ENCODE results near the gene AHCYL2. TPM values are rescaled to one million over a fixed set of nuclear protein-coding genes. Genes with fewer than 3 reads are reported as not detected.

The AHCYL2 gene
- 100 to 1,000 TPM in 1 of 2 donors, 10 to 100 TPM in 1; 75.9 to 138 TPM for total RNA-seq
- polyA plus RNA-seq (ENCODE audit: insufficient read length in 2 of 2) = 10 to 100 TPM; 44.6 to 62.0 TPM
- long read RNA-seq, donor 1, full-length matches to known transcripts = 6 of 40 reads
- long read RNA-seq, donor 1, partial matches to known transcripts = 34 of 40 reads
- long read RNA-seq, donor 1, other reads (novel, unspliced or antisense) = 0 of 40 reads
- long read RNA-seq, donor 2, full-length matches to known transcripts = 5 of 5 reads
- long read RNA-seq, donor 2, partial matches to known transcripts = 0 of 5 reads
- long read RNA-seq, donor 2, other reads (novel, unspliced or antisense) = 0 of 5 reads
- long read RNA-seq, donor 3, full-length matches to known transcripts = 1 of 1 reads
- long read RNA-seq, donor 3, partial matches to known transcripts = 0 of 1 reads
- long read RNA-seq, donor 3, other reads (novel, unspliced or antisense) = 0 of 1 reads
- long read RNA-seq, donor 4, full-length matches to known transcripts = 5 of 150 reads
- long read RNA-seq, donor 4, partial matches to known transcripts = 145 of 150 reads
- long read RNA-seq, donor 4, other reads (novel, unspliced or antisense) = 0 of 150 reads

DNA sequence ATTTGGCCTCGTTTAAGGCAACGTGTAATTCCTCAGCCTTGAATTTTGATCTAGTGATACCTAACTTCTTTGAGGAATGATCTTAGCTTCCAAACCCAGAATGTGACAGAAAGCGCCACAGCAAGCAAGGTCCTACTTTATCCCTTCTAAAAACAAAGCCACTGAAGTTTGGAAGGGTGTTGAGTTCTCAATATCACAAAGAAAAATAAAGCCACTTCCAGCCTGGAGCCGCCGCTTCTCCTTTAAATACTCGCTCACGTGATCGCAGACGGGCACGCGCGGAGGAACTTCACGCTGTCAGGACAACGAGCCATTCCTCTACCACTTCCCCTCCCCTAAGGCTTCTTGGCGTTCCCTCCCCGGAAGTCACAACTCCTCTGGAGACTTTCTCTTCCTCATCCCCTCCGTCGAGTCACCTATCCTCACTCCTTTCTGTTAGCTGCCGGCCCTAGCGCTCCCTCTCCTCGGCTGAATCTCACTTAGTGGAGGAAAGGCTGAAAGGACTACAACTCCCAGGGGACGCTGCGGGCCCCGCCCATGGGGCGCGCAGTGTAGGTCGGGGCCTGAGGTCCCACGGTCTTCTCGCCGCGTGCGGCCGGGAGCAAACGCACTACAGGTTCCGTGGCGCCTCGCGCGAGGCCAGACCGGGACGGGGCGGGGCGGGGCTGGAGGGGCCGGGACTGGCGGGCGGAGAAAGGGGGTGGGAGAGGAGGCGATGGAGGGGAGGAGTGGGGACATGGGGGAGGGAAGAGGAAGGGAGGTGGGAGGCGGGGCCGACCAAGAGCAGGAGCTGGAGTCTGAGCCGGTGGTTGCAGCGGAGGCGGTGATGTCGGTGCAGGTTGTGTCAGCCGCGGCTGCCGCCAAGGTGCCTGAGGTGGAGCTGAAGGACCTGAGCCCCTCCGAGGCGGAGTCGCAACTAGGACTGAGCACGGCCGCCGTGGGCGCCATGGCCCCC is at the start of gene AHCYL2:
Gene AHCYL2, plus strand, starts transcription at position 780 of the 955 bp plus-strand sequence.
- no peaks in the 10 kb centered on the region for H3K27me3 ChIP-seq (ENCODE audit: control insufficient read depth, insufficient read depth, low read length)
- H3K36me3 ChIP-seq (ENCODE audit: control insufficient read depth, insufficient read depth, low read length) = no peaks in the 10 kb centered on the region
- H3K9me3 ChIP-seq (ENCODE audit: control insufficient read depth, insufficient read depth, low read length) = no peaks in the 10 kb centered on the region
- H3K27ac ChIP-seq (ENCODE audit: low read depth, low read length) = peak within 1 kb of the TSS; percentile 94
- H3K4me3 ChIP-seq (ENCODE audit: low read depth, low read length) = peak within 1 kb of the TSS; percentile 70
- DNase-seq (ENCODE audit: low read depth in 4 of 6, low spot score in 6 of 6) = peak; percentile 95 to 99 (median 98)
- WGBS (ENCODE audit: insufficient coverage) = under 1% methylated on average over 60 of the region's 63 CpGs
- H3K4me1 ChIP-seq (ENCODE audit: control insufficient read depth, insufficient read depth, low read length) = no peaks in the 10 kb centered on the region

DNA sequence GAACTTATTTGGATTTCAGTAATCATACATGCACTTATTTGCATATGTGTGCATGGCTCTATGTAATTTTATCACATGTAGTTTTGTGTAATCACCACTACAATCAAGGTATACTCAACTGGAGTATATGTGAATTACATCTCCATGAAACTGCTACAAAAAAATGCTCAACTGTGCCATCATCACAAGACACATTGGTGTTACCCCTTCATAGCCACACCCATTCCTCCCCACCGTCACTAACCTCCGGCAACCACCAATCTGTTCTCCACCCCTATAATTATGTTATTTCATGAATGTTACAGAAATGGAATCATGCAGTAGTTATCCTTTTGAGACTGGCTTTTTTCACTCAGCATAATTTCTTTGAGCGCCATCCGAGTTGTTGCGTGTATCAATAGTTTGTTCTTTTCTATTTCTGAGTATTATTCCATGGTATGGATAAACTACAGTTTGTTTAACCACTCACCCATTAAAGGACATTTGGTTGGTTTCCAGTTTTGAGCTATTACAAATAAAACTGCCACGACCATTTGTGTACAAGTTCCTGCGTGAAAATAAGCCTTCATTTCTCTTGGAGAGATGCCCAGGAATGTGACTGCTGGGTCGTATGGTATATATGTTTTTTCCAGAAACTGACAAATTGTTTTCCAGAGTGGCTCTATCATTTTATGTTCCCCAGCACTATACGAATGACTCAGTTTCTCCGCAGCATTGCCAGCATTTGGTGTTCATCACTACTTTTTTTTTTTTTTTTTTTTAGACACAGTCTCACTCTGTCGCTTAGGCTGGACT is 47.7 kb upstream of the AHCYL2 start:
- 79% methylated on average over 5 of the region's 11 CpGs for WGBS (ENCODE audit: insufficient coverage)

GRCh38 chr7:129184981-129185670 is 39.7 kb upstream of the AHCYL2 start:
- Histone ChIP-seq H3K36me3 (ENCODE audit: control insufficient read depth, insufficient read depth, low read length) (no peaks in the 10 kb centered on the region), H3K27ac (ENCODE audit: low read depth, low read length) (no peak overlapping the region), H3K9me3 (ENCODE audit: control insufficient read depth, insufficient read depth, low read length) (no peaks in the 10 kb centered on the region), H3K4me3 (ENCODE audit: low read depth, low read length) (no peak overlapping the region), H3K4me1 (ENCODE audit: control insufficient read depth, insufficient read depth, low read length) (peaks cover 14% of the 10 kb centered on the region), H3K27me3 (ENCODE audit: control insufficient read depth, insufficient read depth, low read length) (peaks cover 9% of the 10 kb centered on the region)
- 100% methylated on average over 2 of the region's 6 CpGs for WGBS (ENCODE audit: insufficient coverage)
- no peak for DNase-seq (ENCODE audit: low read depth in 4 of 6, low spot score in 6 of 6)

More for the DNA sequence above, 47.7 kb upstream of the AHCYL2 start:
- Histone ChIP-seq H3K4me3 (ENCODE audit: low read depth, low read length) (no peak overlapping the region), H3K9me3 (ENCODE audit: control insufficient read depth, insufficient read depth, low read length) (no peaks in the 10 kb centered on the region), H3K27ac (ENCODE audit: low read depth, low read length) (no peak overlapping the region), H3K27me3 (ENCODE audit: control insufficient read depth, insufficient read depth, low read length) (no peaks in the 10 kb centered on the region), H3K4me1 (ENCODE audit: control insufficient read depth, insufficient read depth, low read length) (no peaks in the 10 kb centered on the region), H3K36me3 (ENCODE audit: control insufficient read depth, insufficient read depth, low read length) (no peaks in the 10 kb centered on the region)
- no peak for DNase-seq (ENCODE audit: low read depth in 4 of 6, low spot score in 6 of 6)

- Histone ChIP-seq H3K36me3 (ENCODE audit: control insufficient read depth, insufficient read depth, low read length) (no peaks in the 10 kb centered on the region), H3K27ac (ENCODE audit: low read depth, low read length) (no peak overlapping the region), H3K27me3 (ENCODE audit: control insufficient read depth, insufficient read depth, low read length) (peaks cover 11% of the 10 kb centered on the region), H3K4me1 (ENCODE audit: control insufficient read depth, insufficient read depth, low read length) (peaks cover 18% of the 10 kb centered on the region), H3K9me3 (ENCODE audit: control insufficient read depth, insufficient read depth, low read length) (no peaks in the 10 kb centered on the region), H3K4me3 (ENCODE audit: low read depth, low read length) (no peak overlapping the region)
- DNase-seq (ENCODE audit: low read depth in 4 of 6, low spot score in 6 of 6) = no peak
- whole genome bisulfite sequencing (ENCODE audit: insufficient coverage) = 80% methylated on average over 2 of the region's 6 CpGs
Observed at GRCh38 chr7:129186749-129187260, 38.0 kb upstream of the AHCYL2 start.

GRCh38 chr7:129187681-129188371 is 37.0 kb upstream of the AHCYL2 start:
- Histone ChIP-seq H3K27me3 (ENCODE audit: control insufficient read depth, insufficient read depth, low read length) (peaks cover 11% of the 10 kb centered on the region), H3K9me3 (ENCODE audit: control insufficient read depth, insufficient read depth, low read length) (no peaks in the 10 kb centered on the region), H3K27ac (ENCODE audit: low read depth, low read length) (peak overlapping the region; percentile 79), H3K4me3 (ENCODE audit: low read depth, low read length) (peak overlapping the region; percentile 50), H3K4me1 (ENCODE audit: control insufficient read depth, insufficient read depth, low read length) (peaks cover 18% of the 10 kb centered on the region), H3K36me3 (ENCODE audit: control insufficient read depth, insufficient read depth, low read length) (no peaks in the 10 kb centered on the region)
- peak in 1 of 6 donors; percentile 15 for DNase-seq (ENCODE audit: low read depth in 4 of 6, low spot score in 6 of 6)
- WGBS (ENCODE audit: insufficient coverage) = 12% methylated on average over 13 of the region's 14 CpGs

DNA sequence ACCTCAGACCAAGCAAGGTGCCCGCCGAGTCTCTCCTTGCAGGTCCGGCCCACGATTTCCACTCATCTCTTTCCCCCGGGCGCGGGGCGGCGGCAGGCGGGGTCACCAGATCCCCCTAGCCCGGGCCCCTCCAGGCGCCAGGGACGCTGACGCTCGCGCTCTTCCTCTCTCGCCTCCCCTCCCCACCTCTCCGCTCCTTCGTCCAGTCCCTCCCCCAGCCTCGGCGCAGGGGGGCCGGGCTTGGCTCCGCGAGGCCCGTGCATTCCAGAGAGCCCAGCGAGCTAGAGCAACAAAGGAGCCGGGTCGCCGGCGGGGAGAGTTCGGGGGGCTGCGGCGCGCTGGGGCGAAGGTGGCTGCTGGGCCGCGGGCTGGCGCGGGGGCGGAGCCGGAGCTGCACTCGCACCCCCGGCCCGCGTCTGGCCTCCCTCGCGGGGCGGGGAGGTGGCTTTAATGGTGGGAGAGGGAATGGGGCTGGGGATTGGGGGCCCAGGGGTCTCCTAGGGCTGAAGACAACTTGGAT is 36.4 kb upstream of the AHCYL2 start, which contains the start of gene SMO:
Gene SMO, plus strand, starts transcription at position 262 of the 520 bp plus-strand sequence. CDS start 519 bp downstream, outside the sequence.
- peak within 1 kb of the TSS; percentile 69 for H3K4me3 ChIP-seq (ENCODE audit: low read depth, low read length)
- H3K4me1 ChIP-seq (ENCODE audit: control insufficient read depth, insufficient read depth, low read length) = peaks cover 18% of the 10 kb centered on the region
- H3K27me3 ChIP-seq (ENCODE audit: control insufficient read depth, insufficient read depth, low read length) = peaks cover 11% of the 10 kb centered on the region
- peak in 4 of 6 donors; percentile 39 to 91 (median 71) for DNase-seq (ENCODE audit: low read depth in 4 of 6, low spot score in 6 of 6)
- H3K9me3 ChIP-seq (ENCODE audit: control insufficient read depth, insufficient read depth, low read length) = no peaks in the 10 kb centered on the region
- H3K27ac ChIP-seq (ENCODE audit: low read depth, low read length) = peak within 1 kb of the TSS; percentile 79
- H3K36me3 ChIP-seq (ENCODE audit: control insufficient read depth, insufficient read depth, low read length) = no peaks in the 10 kb centered on the region
- under 1% methylated on average over 42 of the region's 48 CpGs for WGBS (ENCODE audit: insufficient coverage)

DNA sequence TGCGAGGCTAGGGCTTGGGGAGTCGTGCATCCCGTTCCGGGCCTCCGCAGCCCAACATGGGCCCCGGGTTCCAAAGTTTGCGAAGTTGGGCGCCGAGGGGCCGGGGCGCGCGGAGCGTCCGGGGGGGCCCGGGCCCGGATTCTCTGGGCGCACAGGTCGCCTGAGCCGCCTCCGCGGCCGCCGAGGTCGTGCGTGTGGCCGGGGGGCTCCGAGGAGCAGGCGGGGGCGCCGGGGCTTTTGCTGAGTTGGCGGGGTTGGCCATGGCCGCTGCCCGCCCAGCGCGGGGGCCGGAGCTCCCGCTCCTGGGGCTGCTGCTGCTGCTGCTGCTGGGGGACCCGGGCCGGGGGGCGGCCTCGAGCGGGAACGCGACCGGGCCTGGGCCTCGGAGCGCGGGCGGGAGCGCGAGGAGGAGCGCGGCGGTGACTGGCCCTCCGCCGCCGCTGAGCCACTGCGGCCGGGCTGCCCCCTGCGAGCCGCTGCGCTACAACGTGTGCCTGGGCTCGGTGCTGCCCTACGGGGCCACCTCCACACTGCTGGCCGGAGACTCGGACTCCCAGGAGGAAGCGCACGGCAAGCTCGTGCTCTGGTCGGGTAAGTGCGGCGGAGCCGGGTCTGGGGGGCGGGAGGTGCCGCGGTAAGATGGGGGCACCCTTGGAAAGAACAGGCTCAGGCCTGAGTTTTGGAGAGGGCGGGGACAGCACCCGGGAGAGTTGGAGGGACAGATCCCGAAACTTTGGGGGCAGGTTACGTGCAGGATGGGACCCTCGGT is 35.8 kb upstream of the AHCYL2 start:
- peak in 2 of 6 donors; percentile 31 to 48 for DNase-seq (ENCODE audit: low read depth in 4 of 6, low spot score in 6 of 6)
- H3K4me1 ChIP-seq (ENCODE audit: control insufficient read depth, insufficient read depth, low read length) = peaks cover 18% of the 10 kb centered on the region
- H3K27ac ChIP-seq (ENCODE audit: low read depth, low read length) = peak overlapping the region; percentile 61
- H3K9me3 ChIP-seq (ENCODE audit: control insufficient read depth, insufficient read depth, low read length) = no peaks in the 10 kb centered on the region
- H3K27me3 ChIP-seq (ENCODE audit: control insufficient read depth, insufficient read depth, low read length) = peaks cover 11% of the 10 kb centered on the region
- peak overlapping the region; percentile 69 for H3K4me3 ChIP-seq (ENCODE audit: low read depth, low read length)
- no peaks in the 10 kb centered on the region for H3K36me3 ChIP-seq (ENCODE audit: control insufficient read depth, insufficient read depth, low read length)
- under 1% methylated on average over 83 of the region's 83 CpGs for WGBS (ENCODE audit: insufficient coverage)
